GM18868 (cell line): ENCODE results near the gene CEMP1.
"Not testable (repeated sequence)": the region's sequence is repeated elsewhere in the genome, so short reads cannot be mapped to it uniquely, and the experiment has no call there.

Experiments
- ATAC-seq: cut with Tn5 transposase; IDR thresholded peaks from one replicate; pipeline ENCODE4 v1.9.1; 2021; ENCODE audit warnings: mild to moderate bottlenecking, moderate library complexity; ENCODE audit not compliant: unreplicated experiment

CEMP1 gene

GRCh38 chr16:2537451-2538379 lies 6.5 kb upstream of the CEMP1 start, which contains the start of gene PDPK1:
PDPK1 (plus strand) TSS chr16:2538021; CDS start chr16:2538113, 92 bp downstream.
- ATAC-seq: peak; percentile 82

DNA sequence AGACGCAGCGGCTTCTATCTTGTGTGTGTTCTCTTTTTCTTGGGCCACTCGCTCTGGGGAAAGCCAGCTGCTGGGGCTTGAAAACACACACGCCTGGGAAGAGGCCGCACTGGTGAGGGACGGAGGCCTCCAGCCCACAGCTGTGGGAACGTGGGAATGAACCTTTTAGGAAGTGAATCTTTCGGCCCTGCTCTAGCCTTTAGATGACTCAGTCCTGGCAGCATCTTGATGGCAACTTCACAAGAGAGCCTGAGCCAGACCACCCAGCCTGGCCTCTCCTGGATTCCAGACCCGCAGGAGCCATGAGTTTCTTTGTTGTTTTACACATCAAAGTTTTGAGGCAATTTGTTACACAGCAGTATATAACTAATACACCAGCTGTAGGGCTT lies 4.4 kb upstream of the CEMP1 start:
- ATAC-seq: no peak

GRCh38 chr16:2534335-2534734 lies 3.1 kb upstream of the CEMP1 start:
- ATAC-seq: not testable (repeated sequence)

DNA sequence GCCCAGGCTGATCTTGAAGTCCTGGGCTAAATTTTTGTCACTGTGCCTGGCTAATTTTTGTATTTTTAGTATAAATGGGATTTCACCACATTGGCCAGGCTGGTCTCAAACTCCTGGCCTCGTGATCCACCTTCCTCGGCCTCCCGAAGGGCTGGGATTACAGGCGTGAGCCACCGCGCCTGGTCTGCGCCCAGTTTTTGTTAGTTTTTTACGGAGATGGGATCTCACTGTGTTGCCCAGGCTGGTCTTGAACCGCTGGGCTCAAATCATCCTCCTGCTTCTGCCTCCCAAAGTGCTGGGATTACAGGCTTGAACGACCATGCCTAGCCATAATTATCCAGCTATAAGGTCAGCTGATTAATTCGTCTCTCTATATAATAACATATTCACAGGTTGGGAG lies 2.7 kb upstream of the CEMP1 start:
- ATAC-seq: no peak

DNA sequence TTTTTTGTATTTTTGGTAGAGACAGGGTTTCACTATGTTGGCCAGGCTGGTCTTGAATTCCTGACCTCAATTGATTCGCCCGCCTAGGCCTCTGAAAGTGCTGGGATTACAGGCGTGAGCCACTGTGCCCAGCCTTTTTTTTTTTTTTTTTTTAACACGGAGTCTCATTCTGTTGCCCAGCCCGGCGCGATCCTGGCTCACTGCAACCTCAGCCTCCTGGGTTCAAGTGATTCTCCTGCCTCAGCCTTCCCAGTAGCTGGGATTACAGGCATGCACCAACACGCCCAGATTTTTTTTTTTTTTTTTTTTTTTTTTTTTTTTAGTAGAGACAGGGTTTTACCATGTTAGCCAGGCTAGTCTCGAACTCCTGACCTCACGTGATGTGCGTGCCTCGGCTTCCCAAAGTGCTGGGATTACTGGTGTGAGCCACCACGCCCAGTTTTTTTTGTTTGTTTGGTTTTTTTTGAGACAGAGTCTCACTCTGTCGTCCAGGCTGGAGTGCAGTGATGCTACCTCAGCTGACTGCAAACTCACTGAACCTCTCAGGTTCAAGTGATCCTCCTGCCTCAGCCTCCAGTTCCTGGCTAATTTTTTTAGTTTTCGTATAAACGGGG lies 2.0 kb upstream of the CEMP1 start:
- not testable (repeated sequence) for ATAC-seq

DNA sequence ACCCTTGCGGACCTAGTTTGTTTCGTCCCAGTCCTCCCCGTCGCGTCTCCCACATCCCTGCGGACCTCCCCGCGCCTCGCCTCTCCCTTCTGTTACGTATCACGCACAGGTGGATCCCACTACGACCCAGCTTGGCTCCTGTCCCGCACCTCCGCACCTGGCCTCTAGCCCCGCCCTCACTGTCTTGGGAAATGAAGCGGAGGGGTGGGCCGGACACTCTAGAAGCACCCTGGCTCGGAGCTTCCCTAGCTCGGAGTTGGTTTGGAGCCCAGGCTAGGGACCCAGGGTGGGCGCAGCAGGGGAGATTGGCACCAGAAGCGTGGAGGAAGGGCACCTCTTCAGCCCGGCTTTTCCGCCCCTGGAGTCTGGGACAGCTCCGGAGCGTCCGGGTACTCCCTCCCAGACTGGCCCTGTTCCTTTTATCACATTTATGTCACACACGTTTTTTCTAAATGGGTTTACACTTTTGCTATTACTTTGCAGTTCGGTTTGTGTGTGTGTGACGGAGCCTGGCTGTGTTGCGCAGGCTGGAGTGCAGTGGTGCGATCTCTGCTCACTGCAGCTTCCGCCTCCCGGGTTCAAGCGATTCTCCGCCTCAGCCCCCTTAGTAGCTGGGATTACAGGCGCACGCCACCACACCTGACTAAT lies 1.4 kb upstream of the CEMP1 start:
- no peak for ATAC-seq

DNA sequence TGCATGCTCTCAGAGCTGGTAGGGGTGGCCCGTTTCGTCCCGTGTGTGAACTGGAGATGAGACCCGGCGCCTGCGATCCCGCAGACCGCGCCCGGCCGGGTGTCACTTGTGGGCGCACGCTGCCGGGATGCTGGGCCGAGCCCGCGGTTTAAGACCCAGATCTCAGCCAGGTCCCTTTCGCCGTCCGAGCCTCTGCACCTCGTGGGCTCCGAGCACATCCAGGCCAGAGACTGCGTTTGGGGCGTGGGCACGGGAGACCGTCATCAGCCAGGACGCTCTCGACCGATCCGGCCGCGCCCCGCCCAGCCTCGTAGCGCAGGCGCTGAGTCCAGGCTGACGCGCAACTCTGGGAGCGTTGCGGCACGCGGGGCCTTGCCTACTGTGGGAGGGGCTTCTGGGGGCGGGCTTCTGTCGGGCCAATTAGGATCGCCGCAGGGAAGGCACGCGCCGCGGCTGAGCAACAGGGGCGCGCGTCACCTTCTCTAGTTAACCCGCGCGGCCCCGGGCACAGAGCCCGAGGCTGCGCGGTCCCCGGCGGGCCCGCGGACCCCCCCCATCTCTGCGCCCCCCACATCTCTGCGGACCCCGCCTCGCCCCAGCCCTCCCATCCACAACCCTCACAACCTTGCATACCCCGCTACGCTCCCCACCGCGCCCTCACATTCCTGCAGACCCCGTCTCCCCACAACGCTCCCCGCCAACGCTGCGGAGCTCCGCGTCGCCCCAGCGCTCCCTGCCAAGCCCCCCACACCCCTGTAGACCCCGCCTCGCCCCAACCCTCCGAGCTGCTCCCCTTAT lies 687 bp upstream of the CEMP1 start:
- peak; percentile 87 for ATAC-seq

DNA sequence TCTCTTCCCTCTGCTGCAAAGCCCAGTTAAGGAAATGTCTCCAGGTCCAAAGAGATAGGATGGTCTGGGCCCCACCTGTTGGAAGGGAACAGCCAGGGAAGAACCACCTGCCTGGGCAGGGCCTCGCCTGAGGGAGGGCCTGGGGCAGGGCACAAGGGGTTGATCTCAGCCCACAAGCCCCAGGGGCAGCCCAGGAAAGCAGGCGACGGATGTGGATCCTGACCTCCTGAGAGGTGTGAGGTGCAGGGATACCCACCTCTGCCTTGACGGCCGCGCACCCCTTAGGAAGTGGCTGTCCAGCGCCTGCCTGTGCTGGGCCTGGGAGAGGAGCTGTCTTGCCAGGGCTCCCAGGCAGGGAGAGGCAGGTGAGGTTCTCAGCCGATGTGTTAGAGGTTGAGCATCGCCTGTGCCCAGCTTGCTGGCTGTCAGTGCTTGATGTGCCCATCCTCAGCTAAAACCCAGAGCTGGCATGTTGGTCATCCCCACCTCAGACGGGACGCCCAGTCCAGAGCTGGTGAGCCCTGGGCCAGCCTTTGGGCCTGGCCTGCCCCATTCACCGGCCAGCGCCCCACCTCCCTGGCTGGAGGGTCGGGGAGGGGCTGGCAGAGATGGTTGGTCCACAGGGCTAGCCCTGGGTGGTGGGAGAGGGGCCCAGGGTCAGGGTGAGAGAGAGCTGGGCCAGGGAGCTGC lies 434 bp downstream of the CEMP1 start:
- ATAC-seq: no peak

- ATAC-seq: no peak
Measured at GRCh38 chr16:2529961-2530628, 1.1 kb downstream of the CEMP1 start.

- no peak for ATAC-seq
Measured at GRCh38 chr16:2529061-2529931, 1.9 kb downstream of the CEMP1 start.

DNA sequence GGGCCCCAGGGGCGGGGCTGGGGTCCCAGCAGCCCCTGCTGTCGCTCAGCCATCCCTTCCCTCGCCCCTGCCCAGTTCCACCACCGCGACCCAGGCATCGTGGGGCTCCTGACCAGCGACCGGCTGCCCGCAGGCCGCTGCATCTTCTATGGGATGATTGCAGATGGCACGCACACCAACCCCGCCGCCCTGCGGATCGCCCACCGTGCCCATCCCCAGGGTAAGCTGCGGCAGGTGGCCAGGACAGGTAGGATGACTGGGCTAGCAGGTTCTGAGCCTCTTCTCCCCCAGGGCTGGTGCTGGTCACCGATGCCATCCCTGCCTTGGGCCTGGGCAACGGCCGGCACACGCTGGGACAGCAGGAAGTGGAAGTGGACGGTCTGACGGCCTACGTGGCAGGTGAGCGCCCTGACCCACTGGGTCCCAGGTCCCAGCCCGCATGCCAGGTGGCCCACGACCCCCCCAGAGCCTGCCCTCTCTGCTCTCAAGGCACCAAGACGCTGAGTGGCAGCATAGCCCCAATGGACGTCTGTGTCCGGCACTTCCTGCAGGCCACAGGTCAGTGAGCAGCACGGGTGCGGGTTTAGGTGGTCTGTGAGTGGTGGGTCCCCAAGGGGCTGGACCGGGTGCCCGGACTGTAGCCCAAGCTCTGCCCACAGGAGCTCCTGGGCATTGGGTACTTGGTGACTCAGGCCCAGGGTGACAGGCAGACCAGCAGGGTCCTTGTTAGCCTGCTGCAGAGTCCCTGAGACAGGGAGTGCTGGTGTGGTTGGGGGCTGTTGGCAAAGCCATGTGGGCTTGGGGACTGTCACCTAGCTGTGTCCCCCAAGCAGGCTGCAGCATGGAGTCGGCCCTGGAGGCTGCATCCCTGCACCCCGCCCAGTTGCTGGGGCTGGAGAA lies 2.8 kb downstream of the CEMP1 start:
- no peak for ATAC-seq

DNA sequence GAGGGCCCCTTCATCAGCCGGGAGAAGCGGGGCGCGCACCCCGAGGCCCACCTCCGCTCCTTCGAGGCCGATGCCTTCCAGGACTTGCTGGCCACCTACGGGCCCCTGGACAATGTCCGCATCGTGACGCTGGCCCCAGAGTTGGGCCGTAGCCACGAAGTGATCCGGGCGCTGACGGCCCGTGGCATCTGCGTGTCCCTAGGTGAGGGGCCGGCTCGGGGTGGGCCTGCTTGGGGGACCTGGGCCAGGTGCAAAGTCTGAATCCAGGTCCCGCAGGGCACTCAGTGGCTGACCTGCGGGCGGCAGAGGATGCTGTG lies 3.5 kb downstream of the CEMP1 start:
- ATAC-seq: no peak

DNA sequence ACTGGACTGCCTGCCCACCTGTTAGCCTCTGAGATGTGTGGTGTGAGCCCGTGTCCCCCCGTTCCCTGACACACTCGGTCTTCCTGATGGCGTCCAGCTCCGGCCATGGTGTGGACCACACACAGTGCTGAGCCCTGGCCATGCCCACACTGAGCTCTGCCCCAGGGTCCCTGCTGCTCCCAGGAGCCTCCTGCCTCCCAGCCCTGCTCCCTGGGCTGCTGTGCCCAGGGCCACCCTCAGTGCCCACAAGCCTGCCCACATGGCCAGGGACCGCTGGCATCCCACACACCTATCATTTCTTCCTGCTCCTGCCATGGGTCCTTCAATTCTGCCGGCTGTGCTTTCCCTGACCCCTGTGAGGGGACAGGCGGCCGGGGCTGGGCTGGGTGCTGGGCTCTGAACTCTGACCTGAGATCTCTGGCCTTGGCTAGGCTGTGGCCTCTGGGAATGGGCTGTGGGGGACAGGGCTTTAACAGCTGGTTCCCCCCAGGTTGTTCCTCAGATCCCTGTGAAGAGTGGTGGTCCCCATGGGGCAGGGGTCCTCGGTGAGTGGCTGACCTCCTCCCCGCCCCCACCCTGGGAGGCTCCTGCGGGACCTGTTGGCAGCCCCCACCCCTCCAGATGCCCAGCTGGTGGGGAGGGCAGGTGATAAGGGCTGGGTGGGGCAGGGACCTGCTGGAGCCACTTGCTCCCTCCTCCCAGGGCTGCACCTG lies 4.0 kb downstream of the CEMP1 start:
- no peak for ATAC-seq

- no peak for ATAC-seq
Measured at GRCh38 chr16:2526135-2526534, 5.1 kb downstream of the CEMP1 start.

DNA sequence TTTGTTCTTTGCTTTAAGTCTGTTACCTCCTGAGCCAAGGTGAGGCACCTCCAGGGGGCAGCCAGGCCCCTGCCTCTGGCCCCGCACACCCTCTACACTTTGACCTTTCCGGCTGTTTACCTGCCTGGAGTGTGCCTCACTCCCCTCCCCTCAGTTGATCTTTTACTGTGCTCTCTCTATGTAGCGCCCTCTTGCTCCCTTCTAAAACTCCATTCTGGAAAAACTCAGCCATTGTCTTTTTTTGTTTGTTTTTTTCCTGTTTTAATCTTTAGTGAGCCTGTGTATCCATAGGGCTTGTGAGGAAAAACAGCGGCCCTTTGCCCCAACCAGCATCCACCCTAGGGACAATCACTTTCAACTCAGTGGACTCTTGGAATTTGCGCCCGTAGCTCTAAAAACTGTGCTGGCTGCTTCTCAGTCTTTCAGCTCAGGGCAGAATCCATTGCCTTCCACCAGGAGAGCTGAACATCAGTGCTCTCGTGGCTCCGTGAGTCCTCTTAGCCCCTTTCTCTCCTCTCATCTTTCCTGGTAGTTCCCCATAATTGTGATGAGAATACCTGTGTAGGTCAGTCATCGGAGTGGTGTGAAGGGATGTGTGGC lies 6.8 kb downstream of the CEMP1 start:
- no peak for ATAC-seq

- no peak for ATAC-seq
Measured at GRCh38 chr16:2523801-2524231, 7.4 kb downstream of the CEMP1 start.
